Fibroblast of upper back skin (primary cell): ENCODE measurements around the gene TTPAL.

Experiments used
- DNase-seq: peaks from one replicate; pipeline ENCODE4 v3.0.0-alpha.2; 2013

The TTPAL gene

GRCh38 chr20:44442298-44443070, 33.2 kb upstream of the TTPAL start:
- no peak for DNase-seq

- no peak for DNase-seq
These were observed 29.6 kb upstream of the TTPAL start for GRCh38 chr20:44445742-44446710.

GRCh38 chr20:44447827-44448419, 27.8 kb upstream of the TTPAL start:
- no peak for DNase-seq

- DNase-seq: no peak
These were observed 26.7 kb upstream of the TTPAL start for GRCh38 chr20:44448753-44449546.

GRCh38 chr20:44449864-44450263, 25.8 kb upstream of the TTPAL start:
- no peak for DNase-seq

GRCh38 chr20:44450281-44450889, 25.3 kb upstream of the TTPAL start:
- no peak for DNase-seq

GRCh38 chr20:44450903-44451450, 24.7 kb upstream of the TTPAL start:
- DNase-seq: no peak

- no peak for DNase-seq
These were observed 21.2 kb upstream of the TTPAL start for GRCh38 chr20:44454306-44454963.

GRCh38 chr20:44455126-44455525, 20.5 kb upstream of the TTPAL start:
- no peak for DNase-seq

- DNase-seq: no peak
These were observed 19.1 kb upstream of the TTPAL start for GRCh38 chr20:44456611-44457010.

GRCh38 chr20:44457016-44457415, 18.7 kb upstream of the TTPAL start:
- DNase-seq: no peak

GRCh38 chr20:44459271-44459670, 16.4 kb upstream of the TTPAL start:
- DNase-seq: no peak

GRCh38 chr20:44460795-44461141, 14.9 kb upstream of the TTPAL start:
- peak; percentile 24 for DNase-seq

- DNase-seq: no peak
These were observed 14.4 kb upstream of the TTPAL start for GRCh38 chr20:44461142-44461802.

- no peak for DNase-seq
These were observed 13.9 kb upstream of the TTPAL start for GRCh38 chr20:44461803-44462174.

- no peak for DNase-seq
These were observed 12.2 kb upstream of the TTPAL start for GRCh38 chr20:44463466-44463865.

GRCh38 chr20:44464514-44464913, 11.2 kb upstream of the TTPAL start:
- DNase-seq: no peak

GRCh38 chr20:44465001-44465560, 10.6 kb upstream of the TTPAL start:
- no peak for DNase-seq

GRCh38 chr20:44467289-44467883, 8.3 kb upstream of the TTPAL start:
- peak; percentile 32 for DNase-seq
